Trophoblast cell (in vitro differentiated cells and primary cell): ENCODE data around the gene SDCCAG8.

Experiments used
- DNase-seq, 2 donors: peaks; one replicate each; pipeline ENCODE4 v3.0.0-alpha.2; 2016
- H2AFZ ChIP-seq: 2 replicates; pipeline ENCODE4 v1.6.1; 2013; ENCODE audit warnings: low read length, moderate library complexity, mild to moderate bottlenecking; ENCODE audit not compliant: insufficient read depth, poor library complexity
- H2AK5ac ChIP-seq: 2 replicates; pipeline ENCODE4 v1.6.1; 2013; ENCODE audit warnings: mild to moderate bottlenecking, low read length
- H2BK120ac ChIP-seq: 2 replicates; pipeline ENCODE4 v1.6.1; 2013; ENCODE audit warnings: low read length, mild to moderate bottlenecking, moderate library complexity; ENCODE audit not compliant: insufficient read depth, poor library complexity
- H2BK12ac ChIP-seq: 2 replicates; pipeline ENCODE4 v1.6.1; 2013; ENCODE audit warnings: mild to moderate bottlenecking, low read length, moderate library complexity
- H2BK5ac ChIP-seq: 2 replicates; pipeline ENCODE4 v1.6.1; 2013; ENCODE audit warnings: low read length, low read depth, moderate library complexity, mild to moderate bottlenecking; ENCODE audit not compliant: poor library complexity
- H3K14ac ChIP-seq: 2 replicates; pipeline ENCODE4 v1.6.1; 2013; ENCODE audit warnings: mild to moderate bottlenecking, low read length
- H3K18ac ChIP-seq: 2 replicates; pipeline ENCODE4 v1.6.1; 2013; ENCODE audit warnings: mild to moderate bottlenecking, low read length
- H3K23ac ChIP-seq: 2 replicates; pipeline ENCODE4 v1.6.1; 2013; ENCODE audit warnings: low read length
- H3K27ac ChIP-seq: 2 replicates; pipeline ENCODE4 v1.5.1; 2013; ENCODE audit warnings: low read depth, mild to moderate bottlenecking, inconsistent platforms, low read length, moderate library complexity
- H3K27me3 ChIP-seq: 2 replicates; pipeline ENCODE4 v1.6.1; 2013; ENCODE audit warnings: inconsistent platforms, mild to moderate bottlenecking, low read length, moderate library complexity; ENCODE audit not compliant: insufficient read depth
- H3K36me3 ChIP-seq, 2 experiments: 1 replicate in 1 of 2; 2 replicates in 1 of 2; pipeline ENCODE4 v1.6.1; 2013; ENCODE audit warnings: low read length in 2 of 2, mild to moderate bottlenecking in 2 of 2, moderate library complexity in 1 of 2; ENCODE audit not compliant: insufficient read depth in 2 of 2, control insufficient read depth in 1 of 2
- H3K4ac ChIP-seq: 2 replicates; pipeline ENCODE4 v1.6.1; 2013; ENCODE audit warnings: low read depth, mild to moderate bottlenecking, low read length, moderate library complexity
- H3K4me1 ChIP-seq, 2 experiments: 1 replicate in 1 of 2; 2 replicates in 1 of 2; pipeline ENCODE4 v1.6.1; 2013; ENCODE audit warnings: low read length in 2 of 2, mild to moderate bottlenecking in 2 of 2, moderate library complexity in 1 of 2; ENCODE audit not compliant: insufficient read depth in 2 of 2, control insufficient read depth in 1 of 2
- H3K4me2 ChIP-seq: 2 replicates; pipeline ENCODE4 v1.6.1; 2013; ENCODE audit warnings: inconsistent platforms, mild to moderate bottlenecking, low read length, moderate library complexity
- H3K4me3 ChIP-seq: 2 replicates; pipeline ENCODE4 v1.5.1; 2013; ENCODE audit warnings: mild to moderate bottlenecking, low read depth, low read length, inconsistent platforms
- H3K79me1 ChIP-seq: one replicate; pipeline ENCODE4 v1.6.1; 2013; ENCODE audit warnings: low read length
- H3K79me2 ChIP-seq: 2 replicates; pipeline ENCODE4 v1.6.1; 2013; ENCODE audit warnings: low read length, mild to moderate bottlenecking; ENCODE audit not compliant: control insufficient read depth, insufficient read depth, poor library complexity
- H3K9ac ChIP-seq: 2 replicates; pipeline ENCODE4 v1.6.1; 2013; ENCODE audit warnings: mild to moderate bottlenecking, low read length
- H3K9me3 ChIP-seq: 2 replicates; pipeline ENCODE4 v1.6.1; 2013; ENCODE audit warnings: low read depth, mild to moderate bottlenecking, control low read depth, inconsistent platforms, low read length; ENCODE audit not compliant: insufficient read depth
- H4K12ac ChIP-seq: 2 replicates; pipeline ENCODE4 v1.6.1; 2013; ENCODE audit warnings: low read depth, mild to moderate bottlenecking, low read length, moderate library complexity
- H4K8ac ChIP-seq: 2 replicates; pipeline ENCODE4 v1.6.1; 2013; ENCODE audit warnings: low read depth, mild to moderate bottlenecking, low read length, moderate library complexity
- H4K91ac ChIP-seq: one replicate; pipeline ENCODE4 v1.6.1; 2013; ENCODE audit warnings: low read depth, mild to moderate bottlenecking, low read length, moderate library complexity
- WGBS: extraction: QIAGEN DNeasy Blood & Tissue Kit; methylation state at CpG from one replicate; pipeline ENCODE4 v1.1.7; 2013; ENCODE audit warnings: missing lambda C conversion rate; ENCODE audit not compliant: insufficient read length, insufficient coverage; ENCODE audit errors: extremely low coverage; 5-methylcytosine and 5-hydroxymethylcytosine counted together

SDCCAG8 gene

GRCh38 chr1:243394066-243394465 lies 138.2 kb downstream of the SDCCAG8 start:
- H3K27ac ChIP-seq: no peak overlapping the region
- no peak overlapping the region for H3K4me2 ChIP-seq
- no peak overlapping the region for H3K14ac ChIP-seq
- no peak overlapping the region for H2BK12ac ChIP-seq
- H3K4me3 ChIP-seq: no peak overlapping the region
- H2BK5ac ChIP-seq: no peak overlapping the region
- no peak overlapping the region for H2BK120ac ChIP-seq
- H3K79me2 ChIP-seq: no peaks in the 10 kb centered on the region
- no peak overlapping the region for H4K91ac ChIP-seq
- H3K4me1 ChIP-seq: no peaks in the 10 kb centered on the region
- no peak overlapping the region for H2AFZ ChIP-seq
- DNase-seq: no peak
- H3K9me3 ChIP-seq: no peaks in the 10 kb centered on the region
- H3K79me1 ChIP-seq: no peaks in the 10 kb centered on the region
- WGBS: no CpG with 5 or more reads among the region's 4 CpGs
- H3K27me3 ChIP-seq: no peaks in the 10 kb centered on the region
- H3K18ac ChIP-seq: no peak overlapping the region
- H4K8ac ChIP-seq: no peak overlapping the region
- no peak overlapping the region for H3K4ac ChIP-seq
- no peak overlapping the region for H2AK5ac ChIP-seq
- no peak overlapping the region for H3K9ac ChIP-seq
- H4K12ac ChIP-seq: no peak overlapping the region
- H3K36me3 ChIP-seq: no peaks in the 10 kb centered on the region
- H3K23ac ChIP-seq: no peak overlapping the region

- H3K9me3 ChIP-seq: no peaks in the 10 kb centered on the region
- no peak overlapping the region for H2BK12ac ChIP-seq
- H2BK120ac ChIP-seq: no peak overlapping the region
- H3K4me3 ChIP-seq: no peak overlapping the region
- no peak overlapping the region for H3K4me2 ChIP-seq
- H3K27ac ChIP-seq: no peak overlapping the region
- no peak overlapping the region for H4K91ac ChIP-seq
- WGBS: no CpG with 5 or more reads among the region's 15 CpGs
- H4K8ac ChIP-seq: no peak overlapping the region
- H3K18ac ChIP-seq: no peak overlapping the region
- no peaks in the 10 kb centered on the region for H3K79me1 ChIP-seq
- H2AK5ac ChIP-seq: no peak overlapping the region
- H2BK5ac ChIP-seq: no peak overlapping the region
- H3K27me3 ChIP-seq: no peaks in the 10 kb centered on the region
- no peak overlapping the region for H3K9ac ChIP-seq
- no peaks in the 10 kb centered on the region for H3K36me3 ChIP-seq
- H4K12ac ChIP-seq: no peak overlapping the region
- no peak overlapping the region for H2AFZ ChIP-seq
- no peaks in the 10 kb centered on the region for H3K79me2 ChIP-seq
- H3K4me1 ChIP-seq: no peaks in the 10 kb centered on the region
- no peak overlapping the region for H3K23ac ChIP-seq
- H3K4ac ChIP-seq: no peak overlapping the region
- peak; percentile 3 to 75 for DNase-seq
- no peak overlapping the region for H3K14ac ChIP-seq
Measured at GRCh38 chr1:243394601-243395464, 139.0 kb downstream of the SDCCAG8 start.

GRCh38 chr1:243396424-243396823 lies 140.6 kb downstream of the SDCCAG8 start:
- no peak overlapping the region for H2BK5ac ChIP-seq
- H2BK120ac ChIP-seq: no peak overlapping the region
- no peak for DNase-seq
- H3K4me2 ChIP-seq: no peak overlapping the region
- no peak overlapping the region for H4K8ac ChIP-seq
- no peak overlapping the region for H3K4ac ChIP-seq
- H2AFZ ChIP-seq: no peak overlapping the region
- no peaks in the 10 kb centered on the region for H3K79me2 ChIP-seq
- no peaks in the 10 kb centered on the region for H3K4me1 ChIP-seq
- no peak overlapping the region for H3K23ac ChIP-seq
- no peak overlapping the region for H3K4me3 ChIP-seq
- no peak overlapping the region for H3K18ac ChIP-seq
- no peak overlapping the region for H4K12ac ChIP-seq
- H3K79me1 ChIP-seq: no peaks in the 10 kb centered on the region
- H3K9ac ChIP-seq: no peak overlapping the region
- no peak overlapping the region for H4K91ac ChIP-seq
- H3K9me3 ChIP-seq: no peaks in the 10 kb centered on the region
- no peak overlapping the region for H3K27ac ChIP-seq
- H2BK12ac ChIP-seq: no peak overlapping the region
- H3K14ac ChIP-seq: no peak overlapping the region
- no peaks in the 10 kb centered on the region for H3K36me3 ChIP-seq
- no peaks in the 10 kb centered on the region for H3K27me3 ChIP-seq
- H2AK5ac ChIP-seq: no peak overlapping the region

GRCh38 chr1:243396876-243397275 lies 141.0 kb downstream of the SDCCAG8 start:
- no peaks in the 10 kb centered on the region for H3K36me3 ChIP-seq
- no CpG with 5 or more reads among the region's 5 CpGs for WGBS
- no peak overlapping the region for H3K4me2 ChIP-seq
- no peaks in the 10 kb centered on the region for H3K4me1 ChIP-seq
- no peak overlapping the region for H4K12ac ChIP-seq
- no peak overlapping the region for H2BK12ac ChIP-seq
- no peak overlapping the region for H3K4ac ChIP-seq
- no peaks in the 10 kb centered on the region for H3K79me2 ChIP-seq
- H2AFZ ChIP-seq: no peak overlapping the region
- H3K79me1 ChIP-seq: no peaks in the 10 kb centered on the region
- H2BK5ac ChIP-seq: no peak overlapping the region
- H3K27ac ChIP-seq: no peak overlapping the region
- no peak overlapping the region for H4K8ac ChIP-seq
- no peak overlapping the region for H3K23ac ChIP-seq
- no peak overlapping the region for H4K91ac ChIP-seq
- H3K18ac ChIP-seq: no peak overlapping the region
- no peak overlapping the region for H2AK5ac ChIP-seq
- H3K9me3 ChIP-seq: no peaks in the 10 kb centered on the region
- H3K27me3 ChIP-seq: no peaks in the 10 kb centered on the region
- H3K4me3 ChIP-seq: no peak overlapping the region
- no peak for DNase-seq
- H3K9ac ChIP-seq: no peak overlapping the region
- H3K14ac ChIP-seq: no peak overlapping the region
- no peak overlapping the region for H2BK120ac ChIP-seq
